ENCODE results near the gene SSR4. TPM values are rescaled to one million over a fixed set of nuclear protein-coding genes. Genes with fewer than 3 reads are reported as not detected.

Gene SSR4
- total RNA-seq, 1 donor from 2014 or later = 183 TPM

- H3K4me3 Mint-ChIP-seq = no peak overlapping the region
- H3K27me3 Mint-ChIP-seq (ENCODE audit: low read depth) = no peaks in the 10 kb centered on the region
- no peak for TF ChIP-seq CTCF (conservative IDR thresholded peaks at IDR 0.05)
- no peak for DNase-seq (ENCODE audit: low read depth, low spot score)
- H3K9me3 Mint-ChIP-seq = no peaks in the 10 kb centered on the region
- no peak overlapping the region for H3K27ac Mint-ChIP-seq (ENCODE audit: unreplicated experiment)
- H3K4me1 Mint-ChIP-seq = peaks cover 26% of the 10 kb centered on the region
- H3K36me3 Mint-ChIP-seq (ENCODE audit: low read depth) = no peaks in the 10 kb centered on the region
Observed at GRCh38 chrX:153821066-153821465, 26.6 kb downstream of the SSR4 start.

GRCh38 chrX:153824348-153824747, 29.9 kb downstream of the SSR4 start:
- no peak for TF ChIP-seq CTCF (conservative IDR thresholded peaks at IDR 0.05)
- Mint-ChIP-seq H3K9me3 (no peaks in the 10 kb centered on the region), H3K27ac (ENCODE audit: unreplicated experiment) (no peak overlapping the region), H3K27me3 (ENCODE audit: low read depth) (no peaks in the 10 kb centered on the region), H3K4me3 (no peak overlapping the region), H3K4me1 (peaks cover 25% of the 10 kb centered on the region), H3K36me3 (ENCODE audit: low read depth) (peaks cover 5% of the 10 kb centered on the region)
- DNase-seq (ENCODE audit: low read depth, low spot score) = no peak

GRCh38 chrX:153825042-153825441, 30.6 kb downstream of the SSR4 start:
- Mint-ChIP-seq H3K9me3 (no peaks in the 10 kb centered on the region), H3K4me1 (peaks cover 21% of the 10 kb centered on the region), H3K4me3 (no peak overlapping the region), H3K36me3 (ENCODE audit: low read depth) (peaks cover 5% of the 10 kb centered on the region), H3K27me3 (ENCODE audit: low read depth) (no peaks in the 10 kb centered on the region), H3K27ac (ENCODE audit: unreplicated experiment) (no peak overlapping the region)
- no peak for DNase-seq (ENCODE audit: low read depth, low spot score)
- TF ChIP-seq CTCF (conservative IDR thresholded peaks at IDR 0.05) = no peak

GRCh38 chrX:153827016-153827415, 32.5 kb downstream of the SSR4 start:
- no peak for DNase-seq (ENCODE audit: low read depth, low spot score)
- Mint-ChIP-seq H3K27me3 (ENCODE audit: low read depth) (no peaks in the 10 kb centered on the region), H3K4me3 (peak overlapping the region; percentile 78), H3K9me3 (no peaks in the 10 kb centered on the region), H3K27ac (ENCODE audit: unreplicated experiment) (no peak overlapping the region), H3K36me3 (ENCODE audit: low read depth) (peaks cover 5% of the 10 kb centered on the region), H3K4me1 (peaks cover 17% of the 10 kb centered on the region)
- TF ChIP-seq CTCF (conservative IDR thresholded peaks at IDR 0.05) = no peak

GRCh38 chrX:153827903-153828302, 33.4 kb downstream of the SSR4 start:
- no peak for DNase-seq (ENCODE audit: low read depth, low spot score)
- Mint-ChIP-seq H3K4me3 (peak overlapping the region; percentile 81), H3K27me3 (ENCODE audit: low read depth) (no peaks in the 10 kb centered on the region)

More at GRCh38 chrX:153827903-153828302, 33.4 kb downstream of the SSR4 start:
- TF ChIP-seq CTCF (conservative IDR thresholded peaks at IDR 0.05) = no peak
- peaks cover 11% of the 10 kb centered on the region for H3K4me1 Mint-ChIP-seq
- H3K36me3 Mint-ChIP-seq (ENCODE audit: low read depth) = peaks cover 5% of the 10 kb centered on the region
- no peak overlapping the region for H3K27ac Mint-ChIP-seq (ENCODE audit: unreplicated experiment)
- no peaks in the 10 kb centered on the region for H3K9me3 Mint-ChIP-seq

All from neural crest cell (in vitro differentiated cells).